Nephron progenitor cell (in vitro differentiated cells): ENCODE results near the gene COL13A1.
A peak's percentile ranks its signal among the peaks of the same experiment; 100 is the strongest.

Source experiments
- DNase-seq: peaks from one replicate; pipeline ENCODE4 v3.0.0; 2021
- H3K27ac Mint-ChIP-seq: 2 replicates; pipeline ENCODE4 v1.8.0; 2021; ENCODE audit warnings: mild to moderate bottlenecking, moderate library complexity, mixed read lengths
- H3K27me3 Mint-ChIP-seq: 2 replicates; pipeline ENCODE4 v1.8.0; 2021; ENCODE audit warnings: mild to moderate bottlenecking, low read depth, mixed read lengths; ENCODE audit not compliant: poor library complexity
- H3K36me3 Mint-ChIP-seq: 2 replicates; pipeline ENCODE4 v1.8.0; 2021; ENCODE audit warnings: low read depth, mixed read lengths
- H3K4me1 Mint-ChIP-seq: 2 replicates; pipeline ENCODE4 v1.8.0; 2021; ENCODE audit warnings: mixed read lengths
- H3K4me3 Mint-ChIP-seq: 2 replicates; pipeline ENCODE4 v1.8.0; 2021; ENCODE audit warnings: mild to moderate bottlenecking, moderate library complexity, mixed read lengths
- H3K9me3 Mint-ChIP-seq: 2 replicates; pipeline ENCODE4 v1.8.0; 2021; ENCODE audit warnings: mild to moderate bottlenecking, moderate library complexity, mixed read lengths
- CTCF ChIP-seq: fragments of 200-600 bp; sonication (generic); IDR thresholded peaks from 2 replicates; pipeline ENCODE4 v1.5.0; 2021; ENCODE audit warnings: antibody characterized with exemption

COL13A1 gene

GRCh38 chr10:69816521-69816920 lies 14.8 kb downstream of the COL13A1 start:
- Mint-ChIP-seq H3K27me3 (peaks cover 21% of the 10 kb centered on the region), H3K27ac (no peak overlapping the region), H3K36me3 (peaks cover 14% of the 10 kb centered on the region), H3K4me1 (peaks cover 65% of the 10 kb centered on the region), H3K9me3 (peaks cover 15% of the 10 kb centered on the region), H3K4me3 (peak overlapping the region; percentile 17)
- DNase-seq: no peak
- no peak for TF ChIP-seq CTCF

DNA sequence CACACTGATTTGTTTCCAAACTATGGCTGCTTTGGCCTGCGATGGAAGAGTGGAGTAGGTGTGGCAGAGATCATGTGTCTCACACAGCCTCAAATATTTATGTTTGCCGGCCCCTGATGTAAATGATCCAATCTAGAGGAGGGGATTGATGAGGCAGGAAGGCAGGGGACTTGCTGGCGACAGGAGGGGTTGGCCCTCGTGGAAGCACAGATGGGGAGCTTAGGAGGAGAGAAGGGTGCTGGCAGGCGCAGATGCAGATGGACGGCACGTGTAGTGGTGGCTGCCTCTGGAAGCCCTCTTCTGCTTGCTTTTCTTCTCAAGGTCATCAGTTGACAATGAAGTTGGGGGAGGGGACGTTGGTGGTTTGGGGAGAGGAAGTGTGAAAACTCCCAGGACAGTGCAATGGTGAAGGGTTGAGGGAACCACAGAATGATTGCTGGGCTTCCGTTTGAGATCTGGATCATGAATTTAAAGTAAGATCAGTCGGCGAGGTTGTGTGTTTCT lies 15.4 kb downstream of the COL13A1 start:
- peaks cover 14% of the 10 kb centered on the region for H3K36me3 Mint-ChIP-seq
- H3K4me1 Mint-ChIP-seq: peaks cover 64% of the 10 kb centered on the region
- peaks cover 21% of the 10 kb centered on the region for H3K27me3 Mint-ChIP-seq
- H3K4me3 Mint-ChIP-seq: no peak overlapping the region
- H3K27ac Mint-ChIP-seq: no peak overlapping the region
- no peak for TF ChIP-seq CTCF
- H3K9me3 Mint-ChIP-seq: peaks cover 15% of the 10 kb centered on the region
- DNase-seq: no peak

DNA sequence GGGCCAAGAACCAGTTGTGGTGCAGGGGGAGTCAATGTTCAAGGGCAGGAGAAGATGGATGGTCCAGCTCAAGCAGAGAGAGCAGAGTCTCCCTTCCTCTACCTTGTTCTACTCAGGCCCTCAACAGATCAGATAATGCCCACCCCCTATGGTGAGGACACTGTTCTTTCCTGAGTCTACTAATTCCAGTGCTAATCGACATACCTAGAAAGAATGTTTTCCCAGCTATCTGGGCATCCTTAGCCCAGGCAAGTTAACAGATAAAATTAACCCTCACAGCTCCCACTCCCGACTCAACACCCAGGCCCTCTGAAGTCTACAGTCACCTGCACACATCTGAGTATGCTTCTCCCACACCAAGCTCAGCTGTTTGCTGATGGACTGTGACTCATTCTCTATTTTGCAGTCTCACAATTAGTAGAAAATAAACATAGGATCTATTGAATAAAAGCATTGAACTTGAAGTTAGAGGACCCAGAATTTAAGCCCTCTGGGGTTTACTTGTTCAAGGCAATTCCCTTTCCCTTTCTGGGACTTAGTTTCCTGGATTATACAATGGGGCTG lies 17.1 kb downstream of the COL13A1 start:
- peaks cover 26% of the 10 kb centered on the region for H3K27me3 Mint-ChIP-seq

DNA sequence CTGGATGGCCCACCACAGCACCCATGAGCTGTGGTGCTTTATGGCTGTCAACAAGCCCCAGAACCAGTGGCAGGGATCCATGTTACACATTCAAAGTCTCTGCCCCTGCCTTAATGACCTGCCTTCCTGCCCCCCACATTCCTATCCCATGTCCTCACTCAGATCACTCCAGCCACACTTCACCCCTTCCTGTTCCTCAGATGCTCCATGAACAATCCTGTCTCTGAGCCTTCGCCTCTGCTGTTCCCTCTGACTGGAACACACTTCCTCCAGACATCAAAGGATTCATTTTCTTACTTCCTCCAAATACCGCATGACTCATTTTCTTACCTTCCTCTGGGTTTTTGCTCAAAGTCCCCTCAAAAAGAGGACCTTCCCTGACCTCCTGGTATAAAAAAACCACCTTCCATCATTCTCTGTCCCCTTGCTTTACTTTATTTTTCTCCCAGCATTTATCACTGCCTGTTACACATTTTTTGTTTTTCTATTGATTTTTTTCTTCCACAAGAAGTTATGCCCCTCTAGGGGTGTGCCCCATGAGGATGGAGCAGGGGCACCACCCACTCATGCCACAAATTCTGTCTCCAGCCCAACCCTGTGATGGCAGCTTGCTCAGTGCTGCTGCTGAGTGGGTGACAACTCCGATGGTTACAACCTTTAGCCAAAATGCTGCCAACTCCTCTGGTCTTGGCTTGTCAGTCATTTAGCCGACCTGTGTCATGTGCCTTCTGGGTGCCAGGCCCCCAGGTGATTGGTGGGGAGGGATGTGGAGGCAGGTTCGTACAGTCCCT lies 18.2 kb downstream of the COL13A1 start:
- no peak overlapping the region for H3K27ac Mint-ChIP-seq
- H3K9me3 Mint-ChIP-seq: peaks cover 15% of the 10 kb centered on the region
- H3K4me3 Mint-ChIP-seq: no peak overlapping the region
- peaks cover 20% of the 10 kb centered on the region for H3K36me3 Mint-ChIP-seq
- peaks cover 28% of the 10 kb centered on the region for H3K27me3 Mint-ChIP-seq
- no peak for TF ChIP-seq CTCF
- H3K4me1 Mint-ChIP-seq: peaks cover 48% of the 10 kb centered on the region
- DNase-seq: no peak

More for the DNA sequence above, 17.1 kb downstream of the COL13A1 start:
- H3K4me3 Mint-ChIP-seq: no peak overlapping the region
- DNase-seq: no peak
- peaks cover 57% of the 10 kb centered on the region for H3K4me1 Mint-ChIP-seq
- no peak for TF ChIP-seq CTCF
- no peak overlapping the region for H3K27ac Mint-ChIP-seq
- H3K9me3 Mint-ChIP-seq: peaks cover 15% of the 10 kb centered on the region
- peaks cover 20% of the 10 kb centered on the region for H3K36me3 Mint-ChIP-seq

DNA sequence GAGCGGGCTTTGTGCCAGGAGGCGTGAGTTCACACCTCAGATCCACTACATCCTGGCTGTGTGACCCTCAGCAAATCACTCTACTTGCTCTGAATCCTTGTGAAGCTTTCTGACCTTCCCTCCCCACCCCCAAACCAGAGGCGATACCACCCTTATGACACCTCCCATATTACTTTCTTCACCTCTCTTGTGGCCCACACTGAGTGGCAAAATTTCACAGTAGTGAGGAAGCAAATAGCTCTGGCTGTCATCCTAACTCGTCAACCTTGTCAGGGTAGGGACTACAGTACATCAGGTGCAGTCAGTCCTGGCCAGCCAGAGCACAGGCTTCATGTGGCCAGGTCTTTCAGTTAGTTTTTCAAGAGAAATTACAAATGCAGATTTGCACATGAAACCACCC lies 19.1 kb downstream of the COL13A1 start:
- Mint-ChIP-seq H3K36me3 (peaks cover 20% of the 10 kb centered on the region), H3K27me3 (peaks cover 28% of the 10 kb centered on the region), H3K27ac (no peak overlapping the region), H3K4me3 (no peak overlapping the region), H3K9me3 (peaks cover 15% of the 10 kb centered on the region), H3K4me1 (peaks cover 52% of the 10 kb centered on the region)
- no peak for DNase-seq
- TF ChIP-seq CTCF: no peak
